Measurements from ENCODE around the gene FHOD3.

FHOD3 gene

GRCh38 chr18:36403896-36404820 lies 106.6 kb downstream of the FHOD3 start:
- DNase-seq (ENCODE audit: low read depth in 1 of 2, low spot score in 1 of 2): no peak

DNA sequence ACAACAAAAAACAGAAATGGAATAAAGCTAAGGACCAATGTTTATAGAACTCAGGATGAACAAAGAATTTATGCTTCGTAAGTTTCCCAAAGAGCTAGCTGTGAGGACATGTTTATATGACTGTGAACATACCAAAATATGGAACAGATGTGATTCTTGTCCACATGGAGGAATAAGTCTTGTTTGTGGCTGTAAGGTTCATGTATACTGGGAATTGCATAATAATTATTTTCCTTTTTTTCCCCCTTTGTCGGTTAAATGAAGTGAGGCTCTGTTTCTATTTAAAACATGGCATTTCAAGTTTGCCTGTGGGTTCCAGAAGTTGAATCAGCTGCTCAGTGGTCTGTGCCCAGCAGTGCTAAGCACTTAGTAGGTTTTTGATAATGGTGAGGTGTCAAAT lies 108.1 kb downstream of the FHOD3 start:
- DNase-seq (ENCODE audit: low read depth in 1 of 2, low spot score in 1 of 2): no peak

GRCh38 chr18:36406805-36407204 lies 109.3 kb downstream of the FHOD3 start:
- DNase-seq (ENCODE audit: low read depth in 1 of 2, low spot score in 1 of 2): no peak

DNA sequence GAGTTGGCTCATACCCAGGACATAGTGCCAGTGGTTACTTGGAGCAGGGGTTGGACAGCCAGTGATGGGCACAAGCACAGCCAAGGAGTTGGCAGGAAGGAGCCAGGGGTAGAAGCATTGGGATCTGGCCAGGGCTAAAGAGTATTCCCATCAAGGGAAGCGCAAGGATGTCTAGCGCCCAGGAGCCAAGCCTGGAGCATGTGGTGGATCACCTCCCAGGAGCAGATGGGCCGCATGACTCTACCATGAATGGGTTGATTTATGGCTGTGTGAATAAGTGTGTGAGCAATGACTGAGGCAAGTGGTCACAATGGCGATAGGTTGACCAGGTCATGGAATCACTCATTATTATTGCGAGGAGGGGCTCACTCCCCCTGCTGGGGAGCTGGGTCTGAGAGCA lies 111.1 kb downstream of the FHOD3 start:
- no peak for DNase-seq (ENCODE audit: low read depth in 1 of 2, low spot score in 1 of 2)

- DNase-seq (ENCODE audit: low read depth in 1 of 2, low spot score in 1 of 2): no peak
Measured at GRCh38 chr18:36409779-36410178, 112.3 kb downstream of the FHOD3 start.

DNA sequence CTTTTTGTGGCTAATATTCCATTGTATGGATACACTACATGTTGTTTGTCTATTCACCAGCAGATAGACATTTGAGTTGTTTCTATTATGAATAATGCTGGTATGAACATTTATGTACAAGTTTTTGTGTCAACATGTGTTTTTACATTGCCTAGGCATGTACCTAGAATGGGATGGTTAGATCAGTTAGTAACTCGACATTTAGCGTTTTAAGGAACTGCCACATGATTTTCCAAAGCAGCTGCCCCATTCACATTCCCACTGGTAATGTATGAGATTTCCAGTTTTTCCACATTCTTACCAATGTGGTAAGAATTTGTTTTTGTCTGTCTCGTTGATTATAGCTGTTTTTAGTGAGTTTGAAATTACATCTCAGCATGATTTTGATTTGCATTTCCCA lies 112.8 kb downstream of the FHOD3 start:
- DNase-seq (ENCODE audit: low read depth in 1 of 2, low spot score in 1 of 2): no peak

GRCh38 chr18:36411745-36412168 lies 114.2 kb downstream of the FHOD3 start:
- DNase-seq (ENCODE audit: low read depth in 1 of 2, low spot score in 1 of 2): no peak

DNA sequence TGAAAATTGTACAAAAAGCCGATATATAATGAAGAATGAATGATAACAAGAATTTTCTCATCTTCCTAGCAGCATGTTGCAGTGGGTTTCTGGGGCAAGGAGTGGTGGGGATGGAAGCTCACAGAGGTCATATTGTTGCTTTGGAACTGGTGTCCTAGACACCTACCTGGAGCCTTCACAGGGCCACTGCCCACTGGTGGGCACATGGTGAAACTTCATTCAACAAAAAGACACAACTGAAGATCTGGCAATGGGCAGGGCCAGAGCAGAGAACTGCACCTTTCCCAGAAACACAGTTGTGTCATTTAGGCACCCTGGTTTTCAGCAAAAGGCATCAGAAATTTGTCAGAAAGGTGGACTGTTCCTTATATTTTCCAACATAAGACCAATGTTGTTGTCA lies 115.3 kb downstream of the FHOD3 start:
- DNase-seq (ENCODE audit: low read depth in 1 of 2, low spot score in 1 of 2): no peak

DNA sequence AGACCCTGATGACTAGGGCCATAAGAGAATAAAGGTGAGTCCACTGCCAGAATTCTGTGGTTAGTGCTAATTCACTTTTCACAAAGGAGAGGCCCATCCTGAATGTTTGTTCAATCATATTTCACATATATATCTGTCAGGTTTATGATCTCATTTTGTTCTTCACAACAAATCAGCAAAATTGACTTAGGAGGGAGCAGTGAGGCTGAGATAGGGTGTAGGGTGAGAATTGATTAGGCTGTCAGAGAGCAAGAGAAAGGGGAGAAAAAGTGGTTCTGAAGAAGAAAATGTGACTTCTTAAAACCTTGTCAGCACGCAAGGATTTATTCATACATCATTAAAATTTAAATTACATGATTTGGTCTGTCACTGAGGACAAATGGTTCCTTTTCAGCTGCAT lies 117.7 kb downstream of the FHOD3 start:
- no peak for DNase-seq (ENCODE audit: low read depth in 1 of 2, low spot score in 1 of 2)

GRCh38 chr18:36415625-36416024 lies 118.1 kb downstream of the FHOD3 start:
- DNase-seq (ENCODE audit: low read depth in 1 of 2, low spot score in 1 of 2): no peak

GRCh38 chr18:36419188-36419899 lies 121.8 kb downstream of the FHOD3 start:
- DNase-seq (ENCODE audit: low read depth in 1 of 2, low spot score in 1 of 2): no peak

GRCh38 chr18:36419900-36420531 lies 122.5 kb downstream of the FHOD3 start:
- DNase-seq (ENCODE audit: low read depth in 1 of 2, low spot score in 1 of 2): no peak

GRCh38 chr18:36420826-36421225 lies 123.3 kb downstream of the FHOD3 start:
- DNase-seq (ENCODE audit: low read depth in 1 of 2, low spot score in 1 of 2): no peak

- DNase-seq (ENCODE audit: low read depth in 1 of 2, low spot score in 1 of 2): no peak
Measured at GRCh38 chr18:36424741-36425142, 127.2 kb downstream of the FHOD3 start.

DNA sequence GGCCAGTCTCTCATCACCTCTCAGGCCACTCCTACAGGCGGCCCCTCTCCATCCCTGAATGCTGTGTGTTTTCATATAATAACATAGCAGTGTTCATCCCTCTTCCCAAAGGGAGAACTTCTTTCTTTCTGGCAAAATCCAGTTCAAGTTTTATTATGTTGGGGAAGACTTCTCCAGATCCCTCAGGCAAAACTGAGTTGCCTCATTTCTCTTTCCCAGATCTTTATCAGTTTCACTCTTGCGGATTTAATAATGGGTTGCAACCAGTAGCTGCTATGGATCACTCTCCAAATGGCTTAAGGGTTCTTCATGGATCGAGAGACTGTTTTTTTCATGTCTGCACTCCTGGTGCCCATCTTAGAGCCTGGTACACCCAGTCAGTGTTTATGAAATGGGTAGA lies 129.9 kb downstream of the FHOD3 start:
- no peak for DNase-seq (ENCODE audit: low read depth in 1 of 2, low spot score in 1 of 2)

GRCh38 chr18:36427831-36428230 lies 130.3 kb downstream of the FHOD3 start:
- no peak for DNase-seq (ENCODE audit: low read depth in 1 of 2, low spot score in 1 of 2)

- DNase-seq (ENCODE audit: low read depth in 1 of 2, low spot score in 1 of 2): no peak
Measured at GRCh38 chr18:36428431-36429029, 131.0 kb downstream of the FHOD3 start.

DNA sequence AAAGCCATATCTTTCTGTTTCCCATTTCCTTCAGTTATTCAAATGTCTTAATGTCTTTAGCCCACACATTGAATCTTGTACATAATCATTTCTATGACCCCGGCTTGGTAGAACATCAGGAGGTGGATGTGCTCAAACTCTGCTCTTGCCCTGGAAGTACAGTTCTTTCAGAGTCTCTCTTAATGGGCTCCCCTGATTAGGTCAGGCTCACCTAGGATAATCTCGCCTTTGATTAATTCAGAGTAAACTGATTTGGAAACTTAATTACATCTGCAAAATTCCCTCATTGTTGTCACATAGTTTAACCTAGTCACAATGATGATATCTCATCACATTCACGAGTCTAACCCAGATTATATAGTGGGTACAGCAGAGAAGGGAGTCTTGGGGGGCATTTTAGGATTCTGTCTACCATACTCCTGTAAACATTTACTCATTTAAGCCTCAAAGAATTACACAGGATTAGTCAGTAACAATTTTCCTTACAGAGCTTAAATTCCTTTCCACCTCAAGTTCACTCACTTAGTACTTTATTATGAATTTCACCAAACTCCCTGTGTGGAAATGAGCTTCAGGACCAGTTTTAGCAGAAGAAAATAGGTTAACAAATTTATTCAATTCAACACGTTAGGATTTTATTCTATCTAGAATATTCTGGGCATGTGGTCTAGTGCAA lies 135.5 kb downstream of the FHOD3 start:
- no peak for DNase-seq (ENCODE audit: low read depth in 1 of 2, low spot score in 1 of 2)

- DNase-seq (ENCODE audit: low read depth in 1 of 2, low spot score in 1 of 2): no peak
Measured at GRCh38 chr18:36436387-36436786, 138.9 kb downstream of the FHOD3 start.

- no peak for DNase-seq (ENCODE audit: low read depth in 1 of 2, low spot score in 1 of 2)
Measured at GRCh38 chr18:36440614-36441013, 143.1 kb downstream of the FHOD3 start.

Data from activated CD4-positive, alpha-beta T cell treated with anti-CD3 and anti-CD28 coated beads, Interleukin-2, amount 50 U/mL, for 24 hours (primary cell).